ENCODE data around the gene RPUSD2.
"Not testable (repeated sequence)": the region's sequence is repeated elsewhere in the genome, so short reads cannot be mapped to it uniquely, and the experiment has no call there.

The RPUSD2 gene

DNA sequence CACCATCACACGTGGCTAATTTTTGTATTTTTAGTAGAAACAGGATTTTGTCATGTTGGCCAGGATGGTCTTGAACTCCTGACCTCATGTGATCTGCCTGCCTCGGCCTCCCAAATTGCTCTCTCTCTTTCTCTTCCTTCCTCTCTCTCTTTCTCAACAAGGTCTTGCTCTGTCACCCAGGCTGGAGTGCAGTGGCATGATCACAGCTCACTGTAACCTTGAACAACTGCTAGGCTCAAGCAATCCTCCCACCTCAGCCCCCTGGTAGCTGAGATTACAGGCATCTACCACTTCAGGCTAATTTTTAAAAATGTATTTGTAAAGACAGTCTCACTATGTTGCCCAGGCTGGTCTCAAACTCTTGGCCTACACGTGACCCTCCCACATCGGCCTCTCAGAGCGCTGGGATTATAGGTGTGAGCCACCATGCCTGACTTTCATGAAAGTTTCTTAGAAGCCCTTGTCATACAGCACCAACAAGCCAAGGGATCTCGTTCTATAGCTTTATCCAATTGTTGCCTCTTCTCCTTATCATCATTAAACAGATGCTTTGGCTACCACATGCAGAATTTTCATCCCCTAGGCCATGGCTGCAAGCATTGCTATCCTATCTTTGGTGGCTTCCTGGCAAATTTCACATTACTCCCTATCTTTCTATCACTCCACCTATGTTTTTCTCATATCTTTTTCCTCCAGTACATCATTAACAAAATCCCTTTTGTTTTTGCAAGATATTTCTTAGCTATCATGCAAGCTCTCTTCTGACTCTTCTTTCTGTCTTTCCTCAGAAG is 10.0 kb upstream of the RPUSD2 start:
- TF ChIP-seq EZH2 (IDR thresholded peaks at IDR 0.05) (no peak), FOXP2 (optimal IDR thresholded peaks at IDR 0.05; ENCODE audit: control extremely low read depth, extremely low read length, insufficient read depth) (no peak), POLR2AphosphoS5 (IDR thresholded peaks at IDR 0.05; ENCODE audit: borderline replicate concordance, low read depth, low read length) (no peak)
- H3K36me3 ChIP-seq (ENCODE audit: insufficient read depth, low read length): peaks cover 17% of the 10 kb centered on the region
- H3K9ac ChIP-seq (ENCODE audit: insufficient read length): no peak overlapping the region
- no peak overlapping the region for H3K4me3 ChIP-seq
- DNase-seq (ENCODE audit: low read depth, low spot score): no peak
- no peak overlapping the region for H3K27ac ChIP-seq
- no peaks in the 10 kb centered on the region for H3K9me3 ChIP-seq (ENCODE audit: low read depth, low read length)

DNA sequence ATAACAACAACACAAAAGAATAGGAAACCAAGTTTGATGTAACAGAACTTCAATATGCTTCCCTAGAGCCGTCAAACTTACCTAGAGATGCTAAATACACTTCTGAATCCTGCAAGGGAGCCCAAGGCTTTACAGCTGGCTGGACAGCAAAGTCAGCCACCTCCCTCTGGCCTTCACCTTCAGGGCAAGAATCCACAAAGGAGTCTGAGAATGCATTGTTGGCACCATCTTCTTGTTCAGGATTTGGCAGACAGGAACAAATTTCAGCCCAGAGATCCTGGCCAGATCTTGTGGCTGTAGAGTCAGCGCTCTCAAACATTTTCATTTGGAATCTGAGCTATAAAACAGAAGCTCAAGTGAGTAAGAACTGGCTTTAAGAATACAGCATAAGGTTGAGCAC is 6.4 kb upstream of the RPUSD2 start:
- TF ChIP-seq FOXP2 (optimal IDR thresholded peaks at IDR 0.05; ENCODE audit: control extremely low read depth, extremely low read length, insufficient read depth) (no peak), POLR2AphosphoS5 (IDR thresholded peaks at IDR 0.05; ENCODE audit: borderline replicate concordance, low read depth, low read length) (no peak), EZH2 (IDR thresholded peaks at IDR 0.05) (no peak)
- DNase-seq (ENCODE audit: low read depth, low spot score): no peak
- Histone ChIP-seq H3K36me3 (ENCODE audit: insufficient read depth, low read length) (peaks cover 4% of the 10 kb centered on the region; the same call in 1 of the 2 replicates), H3K27ac (no peak overlapping the region), H3K9ac (ENCODE audit: insufficient read length) (no peak overlapping the region), H3K4me3 (no peak overlapping the region), H3K9me3 (ENCODE audit: low read depth, low read length) (no peaks in the 10 kb centered on the region)

DNA sequence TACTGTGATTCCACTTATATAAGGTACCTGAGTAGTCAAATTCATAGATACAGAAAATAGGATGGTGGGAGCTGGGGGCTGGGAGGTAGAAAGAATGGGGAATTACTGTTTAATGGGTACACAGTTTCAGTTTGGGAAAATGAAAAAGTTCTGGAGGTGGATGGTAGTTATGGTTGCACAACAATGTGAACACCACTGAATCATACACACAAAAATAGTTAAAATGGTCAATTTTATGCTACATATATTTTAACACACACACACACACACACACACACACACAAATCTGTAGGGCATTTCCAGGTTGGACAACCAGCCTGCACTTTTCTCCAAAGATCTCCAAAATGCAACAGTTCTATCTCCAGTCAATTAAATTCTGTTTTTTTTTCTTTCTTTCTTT is 5.7 kb upstream of the RPUSD2 start:
- DNase-seq (ENCODE audit: low read depth, low spot score): no peak
- Histone ChIP-seq H3K27ac (no peak overlapping the region), H3K36me3 (ENCODE audit: insufficient read depth, low read length) (peaks cover 4% of the 10 kb centered on the region; the same call in 1 of the 2 replicates), H3K9ac (ENCODE audit: insufficient read length) (no peak overlapping the region), H3K4me3 (no peak overlapping the region), H3K9me3 (ENCODE audit: low read depth, low read length) (no peaks in the 10 kb centered on the region)
- TF ChIP-seq EZH2 (IDR thresholded peaks at IDR 0.05): no peak
- TF ChIP-seq POLR2AphosphoS5 (IDR thresholded peaks at IDR 0.05; ENCODE audit: borderline replicate concordance, low read depth, low read length): no peak
- no peak for TF ChIP-seq FOXP2 (optimal IDR thresholded peaks at IDR 0.05; ENCODE audit: control extremely low read depth, extremely low read length, insufficient read depth)

DNA sequence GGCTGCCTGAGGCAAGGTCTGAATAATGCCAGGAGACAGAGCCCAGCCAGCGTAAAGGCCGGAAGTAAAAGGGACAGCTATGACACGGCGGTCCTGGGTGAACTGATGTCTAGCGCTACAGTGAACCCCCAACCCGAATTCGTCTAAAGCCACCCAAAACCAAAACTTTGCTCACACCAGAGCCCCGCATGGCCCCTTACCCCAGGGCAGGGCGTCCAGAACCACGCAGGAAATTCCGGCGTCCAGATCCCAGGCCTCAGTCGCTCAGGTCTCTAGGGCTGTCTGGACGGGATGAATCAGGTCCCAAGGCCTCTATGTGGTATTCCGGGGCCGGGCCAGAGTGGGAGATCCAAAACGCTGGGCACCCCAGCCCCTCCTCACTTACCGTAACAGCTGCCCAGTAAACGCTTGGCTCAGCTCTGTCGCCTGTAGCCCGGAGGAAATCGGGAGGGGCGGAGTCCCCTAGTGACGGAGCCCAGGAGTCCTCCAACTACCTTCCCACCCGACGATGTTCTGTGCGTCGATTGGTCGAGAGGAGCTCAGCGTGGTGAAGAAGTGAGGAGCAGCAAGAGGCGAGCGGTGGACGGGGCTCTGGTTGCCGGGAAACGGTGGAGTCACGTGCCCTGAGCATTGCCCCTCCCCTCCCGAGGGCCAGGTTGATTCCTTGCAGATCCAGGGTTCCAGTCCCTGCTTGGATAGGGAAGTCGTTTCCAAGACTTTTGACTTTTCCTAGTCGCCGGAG is 4.3 kb upstream of the RPUSD2 start, which contains the start of gene CCDC32:
Gene CCDC32, minus strand, starts transcription at position 452 of the 742 bp plus-strand sequence. CDS start 2,027 bp downstream, outside the sequence.
- Histone ChIP-seq H3K27ac (no peak within 1 kb of the TSS), H3K36me3 (ENCODE audit: insufficient read depth, low read length) (peaks cover 4% of the 10 kb centered on the region; the same call in 1 of the 2 replicates), H3K9me3 (ENCODE audit: low read depth, low read length) (no peaks in the 10 kb centered on the region), H3K9ac (ENCODE audit: insufficient read length) (peak within 1 kb of the TSS; percentile 85), H3K4me3 (peak within 1 kb of the TSS; percentile 99)
- TF ChIP-seq FOXP2 (optimal IDR thresholded peaks at IDR 0.05; ENCODE audit: control extremely low read depth, extremely low read length, insufficient read depth) (no peak), POLR2AphosphoS5 (IDR thresholded peaks at IDR 0.05; ENCODE audit: borderline replicate concordance, low read depth, low read length) (peak; percentile 78), EZH2 (IDR thresholded peaks at IDR 0.05) (no peak)
- peak; percentile 87 for DNase-seq (ENCODE audit: low read depth, low spot score)

DNA sequence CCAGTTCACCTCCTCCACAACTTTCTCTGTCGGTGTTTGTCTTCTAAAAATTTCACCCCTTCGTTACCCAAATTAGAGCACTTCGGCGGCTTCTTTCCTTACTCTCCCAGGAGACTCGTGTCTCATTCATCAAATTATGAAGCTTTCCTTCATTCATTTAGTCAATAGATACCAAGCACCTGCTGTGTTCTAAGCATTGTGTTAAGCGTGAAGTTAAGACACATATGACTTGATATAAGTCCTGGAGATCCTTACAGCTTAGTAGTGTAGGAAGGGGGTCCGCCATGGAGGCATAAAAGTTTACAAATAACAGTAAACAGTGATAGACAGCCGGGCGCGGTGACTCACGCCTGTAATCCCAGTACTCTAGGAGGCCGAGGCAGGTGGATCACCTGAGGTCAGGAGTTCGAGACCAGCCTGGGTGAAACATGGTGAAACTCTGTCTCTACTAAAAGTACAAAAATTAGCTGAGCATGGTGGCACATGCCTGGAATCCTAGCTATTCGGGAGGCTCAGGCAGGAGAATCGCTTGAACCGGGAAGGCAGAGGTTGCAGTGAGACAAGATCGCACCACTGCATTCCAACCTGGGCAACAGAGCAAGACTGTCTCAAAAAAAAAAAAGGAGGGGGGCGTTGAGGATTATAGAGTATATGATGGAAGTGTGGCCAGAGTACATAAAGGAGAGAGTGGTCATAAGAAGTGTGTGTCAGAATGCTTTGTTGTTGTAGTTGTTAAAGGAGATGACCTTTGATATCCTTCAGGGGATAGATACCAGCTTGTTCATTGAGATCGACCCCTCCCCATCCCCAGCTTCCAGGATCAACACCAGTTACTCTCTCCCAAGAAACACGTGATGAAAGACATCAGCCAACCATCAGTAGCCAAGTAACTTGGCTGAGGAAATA is 3.5 kb upstream of the RPUSD2 start:
- peak overlapping the region; percentile 99 for H3K4me3 ChIP-seq
- no peak for TF ChIP-seq FOXP2 (optimal IDR thresholded peaks at IDR 0.05; ENCODE audit: control extremely low read depth, extremely low read length, insufficient read depth)
- TF ChIP-seq POLR2AphosphoS5 (IDR thresholded peaks at IDR 0.05; ENCODE audit: borderline replicate concordance, low read depth, low read length): no peak
- TF ChIP-seq EZH2 (IDR thresholded peaks at IDR 0.05): no peak
- DNase-seq (ENCODE audit: low read depth, low spot score): no peak
- H3K9me3 ChIP-seq (ENCODE audit: low read depth, low read length): no peaks in the 10 kb centered on the region
- H3K9ac ChIP-seq (ENCODE audit: insufficient read length): no peak overlapping the region
- no peak overlapping the region for H3K27ac ChIP-seq
- H3K36me3 ChIP-seq (ENCODE audit: insufficient read depth, low read length): peaks cover 4% of the 10 kb centered on the region; the same call in 1 of the 2 replicates

DNA sequence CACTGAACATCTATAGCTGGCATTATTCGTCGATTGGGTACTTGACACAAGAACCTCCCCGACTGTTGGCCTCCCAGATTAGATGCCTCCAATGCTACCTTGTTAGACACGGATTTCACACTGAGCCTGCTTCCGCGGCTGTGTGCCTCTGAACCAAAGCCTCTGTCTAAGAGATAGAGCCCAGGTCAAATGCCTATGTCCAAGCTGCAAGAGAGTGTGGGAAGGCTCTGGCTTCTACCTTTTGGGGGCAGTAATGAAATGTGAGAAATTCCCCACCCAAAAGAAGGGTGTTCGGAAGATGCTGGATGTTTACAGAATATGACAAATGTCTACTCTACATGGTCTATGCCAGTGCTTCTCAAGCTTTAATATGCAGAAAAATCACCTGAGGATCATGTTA is 2.0 kb upstream of the RPUSD2 start:
- H3K4me3 ChIP-seq: no peak overlapping the region
- DNase-seq (ENCODE audit: low read depth, low spot score): no peak
- TF ChIP-seq FOXP2 (optimal IDR thresholded peaks at IDR 0.05; ENCODE audit: control extremely low read depth, extremely low read length, insufficient read depth) (no peak), EZH2 (IDR thresholded peaks at IDR 0.05) (no peak), POLR2AphosphoS5 (IDR thresholded peaks at IDR 0.05; ENCODE audit: borderline replicate concordance, low read depth, low read length) (no peak)

DNA sequence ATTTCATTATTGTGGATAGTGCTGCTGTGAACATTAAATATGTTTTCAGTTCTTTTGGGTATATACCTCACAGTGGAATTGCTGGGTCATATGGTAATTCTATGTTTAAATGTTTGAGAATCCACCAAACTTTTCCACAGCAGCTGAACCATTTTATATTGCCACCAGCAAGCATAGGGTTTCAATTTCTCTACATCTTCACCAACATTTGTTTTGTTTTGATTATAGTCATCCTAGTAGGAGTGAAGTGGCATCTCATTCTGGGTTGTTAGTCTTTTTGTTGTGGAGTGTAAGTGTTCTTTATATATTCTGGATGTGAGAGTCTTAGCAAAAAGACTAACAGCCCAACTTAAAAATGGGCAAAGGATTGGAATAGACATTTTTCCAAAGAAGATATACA is 6.0 kb downstream of the RPUSD2 start:
- H3K36me3 ChIP-seq (ENCODE audit: insufficient read depth, low read length): peaks cover 34% of the 10 kb centered on the region
- DNase-seq (ENCODE audit: low read depth, low spot score): no peak

More for the DNA sequence above, 2.0 kb upstream of the RPUSD2 start:
- Histone ChIP-seq H3K27ac (no peak overlapping the region), H3K36me3 (ENCODE audit: insufficient read depth, low read length) (peaks cover 9% of the 10 kb centered on the region; the same call in 1 of the 2 replicates), H3K9me3 (ENCODE audit: low read depth, low read length) (no peaks in the 10 kb centered on the region), H3K9ac (ENCODE audit: insufficient read length) (no peak overlapping the region)

DNA sequence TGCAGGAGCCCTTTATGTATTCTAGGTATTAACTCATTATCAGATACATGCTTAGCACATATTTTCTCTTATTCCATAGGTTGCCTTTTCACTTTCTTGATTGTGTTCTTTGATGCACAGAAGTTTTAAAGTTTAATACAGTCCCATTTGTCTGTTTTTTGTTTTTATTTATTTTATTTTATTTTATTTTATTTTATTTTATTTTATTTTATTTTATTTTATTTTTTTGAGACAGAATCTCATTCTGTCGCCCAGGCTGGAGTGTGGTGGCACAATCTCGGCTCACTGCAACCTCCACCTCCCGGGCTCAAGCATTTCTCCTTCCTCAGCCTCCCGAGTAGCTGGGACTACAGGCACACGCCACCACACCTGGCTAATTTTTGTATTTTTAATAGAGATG is 7.8 kb downstream of the RPUSD2 start:
- not testable (repeated sequence) for DNase-seq (ENCODE audit: low read depth, low spot score); H3K4me3 ChIP-seq; H3K27ac ChIP-seq; H3K9ac ChIP-seq (ENCODE audit: insufficient read length); H3K9me3 ChIP-seq (ENCODE audit: low read depth, low read length)
- H3K36me3 ChIP-seq (ENCODE audit: insufficient read depth, low read length): peaks cover 26% of the 10 kb centered on the region

More for the DNA sequence above, 6.0 kb downstream of the RPUSD2 start:
- H3K4me3 ChIP-seq: no peak overlapping the region
- no peak for TF ChIP-seq POLR2AphosphoS5 (IDR thresholded peaks at IDR 0.05; ENCODE audit: borderline replicate concordance, low read depth, low read length)
- no peak for TF ChIP-seq FOXP2 (optimal IDR thresholded peaks at IDR 0.05; ENCODE audit: control extremely low read depth, extremely low read length, insufficient read depth)
- no peak for TF ChIP-seq EZH2 (IDR thresholded peaks at IDR 0.05)
- H3K9me3 ChIP-seq (ENCODE audit: low read depth, low read length): no peaks in the 10 kb centered on the region
- no peak overlapping the region for H3K9ac ChIP-seq (ENCODE audit: insufficient read length)
- H3K27ac ChIP-seq: no peak overlapping the region

Measured in SK-N-MC (cell line).